Measurements from ENCODE around the gene EPS15. TPM values are rescaled to one million over a fixed set of nuclear protein-coding genes. Genes with fewer than 3 reads are reported as not detected.

The EPS15 gene
- polyA plus RNA-seq, 1 of the 3 experiments (the other 2 are of a cell fraction), result 17.0 TPM

DNA sequence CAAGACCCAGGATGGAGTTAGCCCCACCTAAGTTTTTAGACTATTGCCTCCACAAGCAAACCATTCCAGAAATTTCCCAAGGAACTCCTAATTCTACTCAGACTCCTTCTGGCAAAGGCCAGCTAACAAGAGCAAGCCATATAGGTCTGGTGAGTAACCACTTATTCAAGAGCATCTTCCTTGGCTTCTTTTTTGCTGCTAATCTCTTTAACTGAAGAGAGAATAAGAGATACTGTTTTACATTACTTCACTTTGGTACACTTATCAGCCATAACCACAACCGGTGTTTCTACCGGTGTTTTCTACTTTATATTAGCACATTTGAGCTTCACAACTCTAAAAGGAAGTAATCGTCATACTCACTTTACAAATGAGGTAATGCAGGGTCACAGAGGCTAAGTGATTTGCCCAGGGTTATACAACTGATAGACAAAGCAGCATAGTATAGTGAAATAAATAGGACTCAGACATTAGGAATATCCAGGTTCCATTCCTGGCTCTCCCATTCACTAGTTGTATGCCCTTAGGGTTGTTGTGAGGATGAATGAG is 1.7 kb upstream of the EPS15 start:
- no peak for DNase-seq
- Histone ChIP-seq H3K4me2 (no peak overlapping the region), H3K36me3 (replicated peaks in 1 of 2; ENCODE audit: control insufficient read depth in 1 of 2, insufficient read depth in 2 of 2, low read length in 1 of 2) (no peaks in the 10 kb centered on the region), H3F3A (replicated peaks; ENCODE audit: insufficient read depth) (peaks cover 4% of the 10 kb centered on the region), H3K27me3 (ENCODE audit: insufficient read depth) (no peaks in the 10 kb centered on the region), H3K9ac (no peak overlapping the region), H3K9me3 (no peaks in the 10 kb centered on the region), H3K79me2 (ENCODE audit: insufficient read depth) (peaks cover 29% of the 10 kb centered on the region), H3K4me1 (ENCODE audit: control insufficient read depth in 1 of 2, insufficient read depth in 2 of 2, low read depth in 1 of 2, low read length in 1 of 2) (peaks cover 9 to 10% of the 10 kb centered on the region in 2 experiments; a peak in 3 of 4 replicates), H3K4me3 (ENCODE audit: low read depth in 2 of 2, low read length in 1 of 2) (no peak overlapping the region), H3K9me2 (no peaks in the 10 kb centered on the region), H3K27ac (ENCODE audit: low read depth in 2 of 2, low read length in 1 of 2) (no peak overlapping the region), H4K20me1 (ENCODE audit: insufficient read depth) (peaks cover 18% of the 10 kb centered on the region), H2AFZ (ENCODE audit: low read depth) (no peak overlapping the region)
- ChIA-PET CTCF (interaction anchor here (0.9 to 1.2 kb wide), 3 partner anchors 10 to 28 kb away, joined by 3 to 4 read pairs (median 3); no protein-coding TSS in a partner anchor), POLR2A (no interaction called here)
- TF ChIP-seq TCF12 (IDR thresholded peaks at IDR 0.05) (no peak), EP300 (IDR thresholded peaks at IDR 0.05; ENCODE audit: borderline replicate concordance in 1 of 2, low read depth in 1 of 2, low read length in 1 of 2) (no peak), TEAD4 (IDR thresholded peaks at IDR 0.05; ENCODE audit: borderline replicate concordance, insufficient read depth) (no peak), ELF1 (IDR thresholded peaks at IDR 0.05) (no peak), SMC3 (IDR thresholded peaks at IDR 0.05; ENCODE audit: low read depth, low read length) (no peak), RFX5 (IDR thresholded peaks at IDR 0.05; ENCODE audit: low read length) (no peak), GATA2 (CRISPR knock-in tag; IDR thresholded peaks at IDR 0.05) (no peak), MXI1 (IDR thresholded peaks at IDR 0.05; ENCODE audit: low read depth, low read length) (no peak), RXRA (IDR thresholded peaks at IDR 0.05; ENCODE audit: borderline replicate concordance, low read depth) (no peak), FOXJ3 (CRISPR knock-in tag; IDR thresholded peaks at IDR 0.05) (no peak), NRF1 (IDR thresholded peaks at IDR 0.05; ENCODE audit: low read depth, low read length) (no peak), FOXM1 (IDR thresholded peaks at IDR 0.05; ENCODE audit: low read depth) (no peak), MEF2A (IDR thresholded peaks at IDR 0.05; ENCODE audit: borderline replicate concordance, low read depth) (no peak), JUND (IDR thresholded peaks at IDR 0.05) (no peak), TAF1 (IDR thresholded peaks at IDR 0.05; ENCODE audit: borderline replicate concordance, low read depth, low read length) (no peak), RCOR1 (IDR thresholded peaks at IDR 0.05; ENCODE audit: low read length) (no peak)
- TF ChIP-seq, protein P1, sequence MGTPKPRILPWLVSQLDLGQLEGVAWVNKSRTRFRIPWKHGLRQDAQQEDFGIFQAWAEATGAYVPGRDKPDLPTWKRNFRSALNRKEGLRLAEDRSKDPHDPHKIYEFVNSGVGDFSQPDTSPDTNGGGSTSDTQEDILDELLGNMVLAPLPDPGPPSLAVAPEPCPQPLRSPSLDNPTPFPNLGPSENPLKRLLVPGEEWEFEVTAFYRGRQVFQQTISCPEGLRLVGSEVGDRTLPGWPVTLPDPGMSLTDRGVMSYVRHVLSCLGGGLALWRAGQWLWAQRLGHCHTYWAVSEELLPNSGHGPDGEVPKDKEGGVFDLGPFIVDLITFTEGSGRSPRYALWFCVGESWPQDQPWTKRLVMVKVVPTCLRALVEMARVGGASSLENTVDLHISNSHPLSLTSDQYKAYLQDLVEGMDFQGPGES (IDR thresholded peaks at IDR 0.05; ENCODE audit: low read depth, low read length), result no peak
- TF ChIP-seq, protein P2, sequence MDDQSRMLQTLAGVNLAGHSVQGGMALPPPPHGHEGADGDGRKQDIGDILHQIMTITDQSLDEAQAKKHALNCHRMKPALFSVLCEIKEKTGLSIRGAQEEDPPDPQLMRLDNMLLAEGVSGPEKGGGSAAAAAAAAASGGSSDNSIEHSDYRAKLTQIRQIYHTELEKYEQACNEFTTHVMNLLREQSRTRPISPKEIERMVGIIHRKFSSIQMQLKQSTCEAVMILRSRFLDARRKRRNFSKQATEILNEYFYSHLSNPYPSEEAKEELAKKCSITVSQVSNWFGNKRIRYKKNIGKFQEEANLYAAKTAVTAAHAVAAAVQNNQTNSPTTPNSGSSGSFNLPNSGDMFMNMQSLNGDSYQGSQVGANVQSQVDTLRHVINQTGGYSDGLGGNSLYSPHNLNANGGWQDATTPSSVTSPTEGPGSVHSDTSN (IDR thresholded peaks at IDR 0.05), result no peak
- WGBS (ENCODE audit: low lambda C conversion rate), result 83% methylated on average over 3 of the region's 3 CpGs

Measured in SK-N-SH (cell line).